Endothelial cell of umbilical vein (primary cell): ENCODE data around the gene OTOP1. TPM values are rescaled to one million over a fixed set of nuclear protein-coding genes. Genes with fewer than 3 reads are reported as not detected.
A peak's percentile ranks its signal among the peaks of the same experiment; 100 is the strongest.
"Not testable (repeated sequence)": the region's sequence is repeated elsewhere in the genome, so short reads cannot be mapped to it uniquely, and the experiment has no call there.

Experiments used
- BruUV-seq: library from RNA; stranded (reverse); fragments of 400-500 nt; replicated peaks from 2 replicates; lab custom pipeline; 2021; lab: Mats Ljungman, UMichigan
- CTCF ChIA-PET: fragments of 300-600, 350-600 bp; sonication (Branson Sonifier 250); formaldehyde crosslinking; loops from one replicate; lab custom pipeline; 2021; ENCODE audit warnings: antibody characterized with exemption, inconsistent platforms; lab: Charles Lee
- POLR2A ChIA-PET: fragments of 300-600, 350-600 bp; sonication (Branson Sonifier 250); formaldehyde crosslinking; loops from one replicate; lab custom pipeline; 2021; ENCODE audit warnings: antibody characterized with exemption, inconsistent platforms; lab: Charles Lee
- DNase-seq: peaks from one replicate; pipeline ENCODE4 v3.0.0-alpha.2; 2011; ENCODE audit warnings: low read depth, low spot score
- FAIRE-seq: peaks from 2 replicates; lab custom pipeline; 2011; peaks lifted over from hg19 to GRCh38; lab: Jason Lieb, UNC
- H2AFZ ChIP-seq: 2 replicates; pipeline ENCODE4 v1.6.0; 2012; ENCODE audit warnings: low read depth, low read length, control low read depth, inconsistent platforms
- H3K27ac ChIP-seq: 2 replicates; pipeline ENCODE4 v1.5.1; 2011; ENCODE audit warnings: low read depth, mild to moderate bottlenecking, control low read depth, low read length, moderate library complexity; ENCODE audit not compliant: insufficient read depth
- H3K27me3 ChIP-seq, 2 experiments: 2 replicates each; pipeline versions ENCODE4 v1.6.0 to v1.6.1; 2011; ENCODE audit warnings: low read length in 2 of 2, mixed read lengths in 1 of 2; ENCODE audit not compliant: control insufficient read depth in 2 of 2, insufficient read depth in 2 of 2
- H3K36me3 ChIP-seq, 2 experiments: 2 replicates in 1 of 2; 3 replicates in 1 of 2; pipeline ENCODE4 v1.5.1; 2011; ENCODE audit warnings: low read length in 2 of 2, mild to moderate bottlenecking in 1 of 2, moderate library complexity in 1 of 2; ENCODE audit not compliant: control insufficient read depth in 2 of 2, insufficient read depth in 2 of 2; ENCODE audit errors: extremely low read depth in 1 of 2
- H3K4me1 ChIP-seq: 3 replicates; pipeline ENCODE4 v1.5.1; 2011; ENCODE audit warnings: mild to moderate bottlenecking, low read length; ENCODE audit not compliant: control insufficient read depth, insufficient read depth; ENCODE audit errors: extremely low read depth
- H3K4me2 ChIP-seq: 2 replicates; pipeline ENCODE4 v1.6.1; 2011; ENCODE audit warnings: low read length, control low read depth, mixed read lengths; ENCODE audit not compliant: insufficient read depth
- H3K4me3 ChIP-seq, 3 experiments: fragments of 200-600 bp in 1 of 3; sonication (generic), shearing (Covaris generic) in 1 of 3; replicated peaks in 1 of 3; 2 replicates each; pipeline ENCODE4 v1.5.1; 2011 to 2016; ENCODE audit warnings: control low read depth in 3 of 3, low read length in 3 of 3, mild to moderate bottlenecking in 2 of 3, inconsistent platforms in 1 of 3, low read depth in 1 of 3, moderate library complexity in 1 of 3; ENCODE audit not compliant: insufficient read depth in 1 of 3
- H3K79me2 ChIP-seq: 2 replicates; pipeline ENCODE4 v1.6.0; 2012; ENCODE audit warnings: low read length, inconsistent platforms; ENCODE audit not compliant: control insufficient read depth, insufficient read depth
- H3K9ac ChIP-seq: replicated peaks from 2 replicates; pipeline ENCODE3; 2011; ENCODE audit warnings: low read length, control low read depth; ENCODE audit not compliant: insufficient read depth; ENCODE audit errors: extremely low read depth
- H3K9me1 ChIP-seq: replicated peaks from 3 replicates; pipeline ENCODE4 v1.6.0; 2011; ENCODE audit warnings: mild to moderate bottlenecking, low read length; ENCODE audit not compliant: control insufficient read depth, insufficient read depth; ENCODE audit errors: extremely low read depth
- H3K9me3 ChIP-seq: replicated peaks from 2 replicates; pipeline ENCODE4 v1.5.1; 2012; ENCODE audit warnings: low read length, inconsistent platforms; ENCODE audit not compliant: control insufficient read depth, insufficient read depth
- H4K20me1 ChIP-seq: replicated peaks from 2 replicates; pipeline ENCODE3; 2011; ENCODE audit warnings: mild to moderate bottlenecking, low read length; ENCODE audit not compliant: control insufficient read depth, insufficient read depth; ENCODE audit errors: extremely low read depth
- CTCF ChIP-seq, 2 donors: IDR thresholded peaks; 1 replicate in 1 of 2; 2 replicates in 1 of 2; pipeline ENCODE4 v1.5.1; 2011; ENCODE audit warnings: low read length in 2 of 2, mild to moderate bottlenecking in 2 of 2, moderate library complexity in 2 of 2, control low read depth in 1 of 2, inconsistent platforms in 1 of 2, low read depth in 1 of 2; ENCODE audit not compliant: insufficient read depth in 1 of 2; ENCODE audit errors: extremely low read depth in 1 of 2
- dilution Hi-C: fragments of 300-500 bp; cut with MboI; formaldehyde crosslinking; loops from one replicate; pipeline ENCODE4 v1.15.0; 2019; ENCODE audit warnings: low sequenced_read_pairs; ENCODE audit not compliant: extremely low pct_ligation_motif_present
- intact Hi-C: fragments of 100-400 bp; cut with micrococcal nuclease; formaldehyde crosslinking; loops from one replicate; pipeline ENCODE4 v1.10.0; 2022
- polyA plus RNA-seq, 4 experiments: library from polyadenylated mRNA; depleted of rRNA in 3 of 4; stranded (reverse) in 3 of 4; unstranded in 1 of 4; fragments of >200 nt; gene quantifications; 2 replicates each; pipeline versions ENCODE4 v1.2.1 to v1.2.3, GENCODE V29; 2011 to 2012; ENCODE audit warnings: missing spikeins in 1 of 4
- total RNA-seq: library from RNA; stranded (reverse); gene quantifications from 2 replicates; pipeline ENCODE4 v1.2.3, GENCODE V29; 2021

Gene OTOP1
- total and polyA plus RNA-seq, 2 donors (not counting 3 experiments of a cell fraction or from before 2014, with no cell fraction given), result not detected

- dilution Hi-C loops, H3K79me2 ChIP-seq, H3K4me1 ChIP-seq, POLR2A ChIA-PET, DNase-seq, H3K4me3 ChIP-seq, intact Hi-C loops, H3K9ac ChIP-seq, H3K36me3 ChIP-seq, H3K9me1 ChIP-seq, H4K20me1 ChIP-seq, H3K27me3 ChIP-seq, BruUV-seq, CTCF ChIA-PET, H2AFZ ChIP-seq, FAIRE-seq, H3K4me2 ChIP-seq, H3K27ac ChIP-seq, H3K9me3 ChIP-seq: not testable (repeated sequence)
Observed at GRCh38 chr4:4160956-4161665, 65.6 kb downstream of the OTOP1 start.

- FAIRE-seq, H3K9me1 ChIP-seq, H3K9ac ChIP-seq, BruUV-seq, H3K36me3 ChIP-seq, H3K4me1 ChIP-seq, H3K27ac ChIP-seq, POLR2A ChIA-PET, H2AFZ ChIP-seq, H3K4me2 ChIP-seq, DNase-seq, H4K20me1 ChIP-seq, H3K4me3 ChIP-seq, dilution Hi-C loops, H3K27me3 ChIP-seq, H3K79me2 ChIP-seq, intact Hi-C loops, H3K9me3 ChIP-seq, CTCF ChIA-PET: not testable (repeated sequence)
- TF ChIP-seq CTCF (IDR thresholded peaks at IDR 0.05; ENCODE audit: extremely low read depth in 1 of 2, insufficient read depth in 1 of 2, low read depth in 1 of 2, low read length in 2 of 2), result peak in 1 of 2 donors; percentile 2
Observed at GRCh38 chr4:4145622-4146021, 81.1 kb downstream of the OTOP1 start.

GRCh38 chr4:4143376-4143775, 83.4 kb downstream of the OTOP1 start:
- H2AFZ ChIP-seq, H3K36me3 ChIP-seq, H3K27me3 ChIP-seq, H3K9me3 ChIP-seq, intact Hi-C loops, H3K9ac ChIP-seq, BruUV-seq, FAIRE-seq, dilution Hi-C loops, H3K4me1 ChIP-seq, H3K4me3 ChIP-seq, DNase-seq, POLR2A ChIA-PET, H3K9me1 ChIP-seq, H3K27ac ChIP-seq, H3K4me2 ChIP-seq, H3K79me2 ChIP-seq, CTCF ChIA-PET, H4K20me1 ChIP-seq: not testable (repeated sequence)
